ENCODE measurements around the gene SYT13.

SYT13 gene

DNA sequence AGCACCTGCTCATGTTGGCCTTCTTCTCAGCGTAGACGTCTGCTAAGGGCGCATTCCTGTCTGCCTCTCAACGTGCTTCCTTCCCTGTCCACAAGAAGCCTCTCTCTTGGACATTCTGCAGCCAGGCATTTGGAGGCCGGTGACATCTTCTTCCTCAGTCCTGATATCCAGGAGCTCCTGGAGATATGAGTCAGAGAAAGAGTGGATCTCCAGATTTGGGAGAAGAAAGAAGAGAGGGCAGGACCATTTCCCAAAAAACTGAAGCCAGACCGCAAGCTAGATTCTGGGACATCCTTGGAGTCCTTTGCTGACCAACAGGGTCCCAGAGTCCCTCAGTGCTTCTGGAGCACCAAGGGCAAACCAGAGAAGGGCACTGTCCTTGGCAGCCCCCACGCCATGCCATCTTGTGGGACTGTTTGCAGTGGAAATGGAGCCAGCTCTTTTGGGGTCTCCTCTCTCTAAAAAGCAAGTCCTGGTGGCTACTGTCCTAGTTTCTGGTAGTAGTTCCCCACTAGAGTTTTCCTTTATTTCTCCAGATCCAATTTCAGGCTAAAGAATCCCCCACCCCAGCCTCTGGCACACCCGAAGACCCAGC is 36.1 kb upstream of the SYT13 start:
- Histone ChIP-seq H3K4me1 (ENCODE audit: insufficient read depth, low read length) (no peaks in the 10 kb centered on the region), H2AFZ (ENCODE audit: low read depth, low read length) (no peak overlapping the region), H3K27me3 (ENCODE audit: insufficient read depth, low read length) (no peaks in the 10 kb centered on the region), H3K36me3 (ENCODE audit: insufficient read depth, low read length) (no peaks in the 10 kb centered on the region), H3K4me3 (ENCODE audit: low read length) (no peak overlapping the region), H3K9me3 (ENCODE audit: low read length) (no peaks in the 10 kb centered on the region)

DNA sequence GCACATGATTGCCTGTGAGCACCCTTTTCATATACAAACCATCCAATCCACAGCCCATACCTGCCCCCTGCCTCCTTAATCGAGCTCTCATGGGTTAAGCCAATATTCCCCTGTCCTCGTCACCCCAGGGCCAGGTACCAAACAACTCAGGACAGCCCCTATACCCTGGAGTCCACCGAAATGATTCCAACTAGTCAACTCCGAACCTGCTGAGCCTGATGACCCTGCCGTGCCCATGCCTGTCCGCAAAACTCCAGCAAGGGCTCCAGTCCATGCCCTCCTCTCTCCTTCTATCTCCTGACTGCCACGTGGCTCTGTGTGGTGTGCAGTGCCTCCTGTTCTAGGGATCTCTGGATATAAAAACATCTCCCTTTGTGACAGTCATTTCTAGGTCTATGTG is 35.5 kb upstream of the SYT13 start:
- H3K9me3 ChIP-seq (ENCODE audit: low read length) = no peaks in the 10 kb centered on the region
- no peaks in the 10 kb centered on the region for H3K4me1 ChIP-seq (ENCODE audit: insufficient read depth, low read length)
- H3K36me3 ChIP-seq (ENCODE audit: insufficient read depth, low read length) = no peaks in the 10 kb centered on the region
- no peaks in the 10 kb centered on the region for H3K27me3 ChIP-seq (ENCODE audit: insufficient read depth, low read length)
- H3K4me3 ChIP-seq (ENCODE audit: low read length) = no peak overlapping the region
- no peak overlapping the region for H2AFZ ChIP-seq (ENCODE audit: low read depth, low read length)

- H2AFZ ChIP-seq (ENCODE audit: low read depth, low read length) = no peak overlapping the region
- H3K36me3 ChIP-seq (ENCODE audit: insufficient read depth, low read length) = no peaks in the 10 kb centered on the region
- H3K4me3 ChIP-seq (ENCODE audit: low read length) = no peak overlapping the region
- no peaks in the 10 kb centered on the region for H3K27me3 ChIP-seq (ENCODE audit: insufficient read depth, low read length)
- H3K4me1 ChIP-seq (ENCODE audit: insufficient read depth, low read length) = no peaks in the 10 kb centered on the region
- no peaks in the 10 kb centered on the region for H3K9me3 ChIP-seq (ENCODE audit: low read length)
Measured at GRCh38 chr11:45321031-45321595, 35.0 kb upstream of the SYT13 start.

DNA sequence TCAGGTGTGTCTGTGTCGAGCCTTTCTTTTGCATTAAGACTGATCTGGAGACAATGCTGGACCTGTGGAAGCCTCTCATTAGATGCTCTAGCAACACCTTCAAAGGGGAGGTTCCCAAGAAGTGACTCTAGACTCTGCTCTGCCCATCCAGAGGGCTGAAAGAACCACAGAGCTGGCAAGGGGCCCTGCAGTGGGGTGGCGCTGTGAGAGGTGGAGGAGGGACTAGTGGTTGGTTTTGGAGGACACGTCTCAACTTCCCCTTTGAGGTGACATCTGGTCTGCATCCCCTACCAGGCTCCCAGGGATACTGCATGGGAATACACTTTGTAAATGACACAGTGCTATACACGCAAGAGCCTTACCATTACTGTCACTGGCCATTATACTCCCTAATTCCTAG is 34.2 kb upstream of the SYT13 start:
- Histone ChIP-seq H3K4me3 (ENCODE audit: low read length) (no peak overlapping the region), H3K27me3 (ENCODE audit: insufficient read depth, low read length) (no peaks in the 10 kb centered on the region), H2AFZ (ENCODE audit: low read depth, low read length) (no peak overlapping the region), H3K9me3 (ENCODE audit: low read length) (no peaks in the 10 kb centered on the region), H3K4me1 (ENCODE audit: insufficient read depth, low read length) (no peaks in the 10 kb centered on the region), H3K36me3 (ENCODE audit: insufficient read depth, low read length) (no peaks in the 10 kb centered on the region)

DNA sequence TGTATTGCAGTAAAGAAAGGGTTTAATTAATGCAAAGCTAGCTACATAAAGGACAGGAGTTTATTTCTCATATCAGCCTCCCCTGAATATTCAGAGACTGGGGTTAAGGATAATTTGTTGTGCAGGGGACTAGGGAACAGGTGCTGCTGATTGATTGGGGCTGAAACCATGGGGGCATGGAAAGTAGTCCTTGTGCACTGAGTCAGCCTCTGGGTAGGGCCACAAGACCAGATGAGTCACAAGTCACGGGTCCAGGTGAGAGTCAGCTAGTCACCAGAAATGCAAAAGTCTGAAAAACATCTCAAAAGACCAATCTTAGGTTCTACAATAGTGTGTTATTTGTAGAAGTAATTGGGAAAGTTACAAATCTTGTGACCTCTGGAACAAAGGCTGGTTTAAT is 32.9 kb upstream of the SYT13 start:
- peaks cover 1% of the 10 kb centered on the region for H3K27me3 ChIP-seq (ENCODE audit: insufficient read depth, low read length)
- H3K4me3 ChIP-seq (ENCODE audit: low read length) = no peak overlapping the region
- H2AFZ ChIP-seq (ENCODE audit: low read depth, low read length) = no peak overlapping the region
- H3K9me3 ChIP-seq (ENCODE audit: low read length) = no peaks in the 10 kb centered on the region
- no peaks in the 10 kb centered on the region for H3K4me1 ChIP-seq (ENCODE audit: insufficient read depth, low read length)
- no peaks in the 10 kb centered on the region for H3K36me3 ChIP-seq (ENCODE audit: insufficient read depth, low read length)

DNA sequence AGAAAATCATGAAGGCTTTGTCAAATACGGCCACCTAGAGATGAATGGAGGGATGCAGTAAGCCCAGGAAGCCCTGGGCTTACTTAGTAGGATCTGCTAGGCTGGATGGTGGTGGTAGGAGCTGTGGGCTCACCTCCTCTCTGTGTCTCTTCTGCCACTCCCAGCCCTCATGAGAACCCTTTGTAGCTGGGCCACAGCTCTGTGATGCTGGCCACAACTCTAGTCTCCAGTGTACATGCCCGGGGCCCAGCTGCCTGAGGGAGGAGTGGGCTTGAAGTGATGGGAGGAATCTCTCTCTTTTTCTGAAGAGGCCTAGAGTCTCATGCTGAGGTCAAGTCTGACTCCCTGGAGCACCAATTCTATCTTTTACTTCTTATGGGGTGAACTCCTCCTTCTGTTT is 32.4 kb upstream of the SYT13 start:
- H3K36me3 ChIP-seq (ENCODE audit: insufficient read depth, low read length) = no peaks in the 10 kb centered on the region
- peaks cover 4% of the 10 kb centered on the region for H3K27me3 ChIP-seq (ENCODE audit: insufficient read depth, low read length)
- H3K4me1 ChIP-seq (ENCODE audit: insufficient read depth, low read length) = no peaks in the 10 kb centered on the region
- no peak overlapping the region for H3K4me3 ChIP-seq (ENCODE audit: low read length)
- H2AFZ ChIP-seq (ENCODE audit: low read depth, low read length) = no peak overlapping the region
- no peaks in the 10 kb centered on the region for H3K9me3 ChIP-seq (ENCODE audit: low read length)

DNA sequence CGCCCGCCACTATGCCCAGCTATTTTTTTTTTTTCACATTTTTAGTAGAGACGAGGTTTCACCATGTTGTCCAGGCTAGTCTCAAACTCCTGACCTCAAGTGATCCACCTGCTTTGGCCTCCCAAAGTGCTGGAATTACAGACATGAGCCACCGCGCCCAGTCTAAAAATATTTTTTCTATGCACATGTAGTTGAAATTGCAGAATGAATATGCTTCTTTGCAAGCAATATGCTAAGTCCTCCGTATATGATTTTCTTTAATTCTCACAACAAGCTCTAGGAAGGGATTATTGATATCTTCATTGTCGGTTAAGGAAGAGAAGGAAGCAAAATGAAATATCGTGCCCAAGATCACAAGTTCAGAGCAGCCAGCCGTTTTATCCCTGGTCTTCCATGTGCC is 30.1 kb upstream of the SYT13 start:
- no peak overlapping the region for H2AFZ ChIP-seq (ENCODE audit: low read depth, low read length)
- H3K27me3 ChIP-seq (ENCODE audit: insufficient read depth, low read length) = peaks cover 9% of the 10 kb centered on the region
- H3K36me3 ChIP-seq (ENCODE audit: insufficient read depth, low read length) = no peaks in the 10 kb centered on the region
- no peak overlapping the region for H3K4me3 ChIP-seq (ENCODE audit: low read length)
- no peaks in the 10 kb centered on the region for H3K4me1 ChIP-seq (ENCODE audit: insufficient read depth, low read length)
- H3K9me3 ChIP-seq (ENCODE audit: low read length) = no peaks in the 10 kb centered on the region

DNA sequence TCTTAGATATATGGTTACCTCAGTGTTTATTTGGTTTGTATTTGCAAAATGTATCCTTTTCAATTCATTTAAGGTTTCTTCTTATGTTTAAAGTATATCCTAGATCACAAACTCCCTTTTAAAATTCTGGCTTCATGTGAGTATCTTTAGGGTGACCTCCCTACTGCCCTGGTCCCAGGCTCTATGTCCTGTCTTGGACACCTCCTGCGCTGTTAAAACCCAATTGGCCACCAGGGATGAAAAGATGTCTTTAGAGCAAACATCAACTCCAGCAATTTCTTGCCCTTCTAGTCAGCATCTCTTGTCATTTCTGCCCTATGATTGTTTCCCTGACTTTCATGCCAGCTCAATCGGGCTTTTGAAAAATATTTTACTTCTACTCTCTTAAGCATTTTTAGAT is 28.8 kb upstream of the SYT13 start:
- H2AFZ ChIP-seq (ENCODE audit: low read depth, low read length) = no peak overlapping the region
- peaks cover 9% of the 10 kb centered on the region for H3K27me3 ChIP-seq (ENCODE audit: insufficient read depth, low read length)
- H3K4me3 ChIP-seq (ENCODE audit: low read length) = no peak overlapping the region
- H3K36me3 ChIP-seq (ENCODE audit: insufficient read depth, low read length) = no peaks in the 10 kb centered on the region
- H3K9me3 ChIP-seq (ENCODE audit: low read length) = no peaks in the 10 kb centered on the region
- no peaks in the 10 kb centered on the region for H3K4me1 ChIP-seq (ENCODE audit: insufficient read depth, low read length)

DNA sequence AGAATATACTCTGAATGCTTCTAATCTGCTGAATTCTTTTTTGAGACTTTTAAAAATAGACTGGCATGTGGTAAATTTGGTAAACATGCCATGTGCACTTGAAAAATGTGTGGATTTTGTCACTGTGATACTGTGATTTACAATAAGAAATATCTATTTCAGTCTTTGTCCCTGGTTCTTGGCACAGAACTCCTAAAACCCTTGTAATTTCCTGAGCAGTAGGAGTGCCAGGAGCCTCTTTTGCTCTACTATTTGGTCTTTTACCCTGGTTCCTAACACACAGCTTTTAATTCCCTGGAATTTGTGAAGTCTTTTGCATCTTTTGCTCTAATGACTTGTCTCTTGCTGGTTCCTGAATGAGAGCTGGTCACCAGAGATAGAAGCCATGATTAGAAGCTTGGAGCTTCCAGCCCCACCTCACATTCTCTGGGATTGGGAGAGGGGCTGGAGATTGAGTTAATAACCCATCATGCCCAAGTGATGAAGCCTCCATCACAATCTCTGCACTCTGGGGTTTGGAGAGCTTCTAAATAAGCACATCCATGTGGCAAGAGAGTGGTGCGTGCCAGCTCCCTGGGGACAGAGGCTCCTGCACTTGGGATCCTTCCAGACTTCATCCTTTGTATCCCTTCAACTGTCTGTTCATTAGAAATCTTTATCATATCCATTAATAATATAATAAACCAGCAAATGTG is 27.2 kb upstream of the SYT13 start:
- Histone ChIP-seq H3K4me3 (ENCODE audit: low read length) (no peak overlapping the region), H3K4me1 (ENCODE audit: insufficient read depth, low read length) (no peaks in the 10 kb centered on the region), H3K9me3 (ENCODE audit: low read length) (no peaks in the 10 kb centered on the region), H3K36me3 (ENCODE audit: insufficient read depth, low read length) (no peaks in the 10 kb centered on the region), H2AFZ (ENCODE audit: low read depth, low read length) (no peak overlapping the region), H3K27me3 (ENCODE audit: insufficient read depth, low read length) (peaks cover 9% of the 10 kb centered on the region)

- H3K4me3 ChIP-seq (ENCODE audit: low read length) = no peak overlapping the region
- H2AFZ ChIP-seq (ENCODE audit: low read depth, low read length) = no peak overlapping the region
- H3K9me3 ChIP-seq (ENCODE audit: low read length) = no peaks in the 10 kb centered on the region
- no peaks in the 10 kb centered on the region for H3K36me3 ChIP-seq (ENCODE audit: insufficient read depth, low read length)
- H3K4me1 ChIP-seq (ENCODE audit: insufficient read depth, low read length) = no peaks in the 10 kb centered on the region
- peaks cover 35% of the 10 kb centered on the region for H3K27me3 ChIP-seq (ENCODE audit: insufficient read depth, low read length)
Measured at GRCh38 chr11:45305874-45306623, 19.9 kb upstream of the SYT13 start.

DNA sequence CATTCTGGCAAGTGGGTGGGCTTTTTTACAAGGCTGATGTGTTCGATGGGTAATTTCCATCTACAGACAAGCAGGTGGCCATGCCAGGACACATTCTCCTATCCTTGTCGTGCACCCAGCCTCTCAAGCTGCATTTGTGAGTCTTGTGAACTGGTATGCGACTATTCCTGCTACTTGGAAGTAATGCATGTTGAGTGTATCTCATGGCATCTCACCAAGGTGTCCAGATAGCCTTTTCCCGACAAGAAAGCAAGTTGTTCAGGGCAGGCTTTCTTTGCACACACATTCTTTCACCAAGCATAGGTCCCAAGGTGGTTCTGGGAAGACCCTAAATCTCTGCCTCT is 18.8 kb upstream of the SYT13 start:
- H2AFZ ChIP-seq (ENCODE audit: low read depth, low read length) = no peak overlapping the region
- peaks cover 35% of the 10 kb centered on the region for H3K27me3 ChIP-seq (ENCODE audit: insufficient read depth, low read length)
- H3K4me1 ChIP-seq (ENCODE audit: insufficient read depth, low read length) = no peaks in the 10 kb centered on the region

DNA sequence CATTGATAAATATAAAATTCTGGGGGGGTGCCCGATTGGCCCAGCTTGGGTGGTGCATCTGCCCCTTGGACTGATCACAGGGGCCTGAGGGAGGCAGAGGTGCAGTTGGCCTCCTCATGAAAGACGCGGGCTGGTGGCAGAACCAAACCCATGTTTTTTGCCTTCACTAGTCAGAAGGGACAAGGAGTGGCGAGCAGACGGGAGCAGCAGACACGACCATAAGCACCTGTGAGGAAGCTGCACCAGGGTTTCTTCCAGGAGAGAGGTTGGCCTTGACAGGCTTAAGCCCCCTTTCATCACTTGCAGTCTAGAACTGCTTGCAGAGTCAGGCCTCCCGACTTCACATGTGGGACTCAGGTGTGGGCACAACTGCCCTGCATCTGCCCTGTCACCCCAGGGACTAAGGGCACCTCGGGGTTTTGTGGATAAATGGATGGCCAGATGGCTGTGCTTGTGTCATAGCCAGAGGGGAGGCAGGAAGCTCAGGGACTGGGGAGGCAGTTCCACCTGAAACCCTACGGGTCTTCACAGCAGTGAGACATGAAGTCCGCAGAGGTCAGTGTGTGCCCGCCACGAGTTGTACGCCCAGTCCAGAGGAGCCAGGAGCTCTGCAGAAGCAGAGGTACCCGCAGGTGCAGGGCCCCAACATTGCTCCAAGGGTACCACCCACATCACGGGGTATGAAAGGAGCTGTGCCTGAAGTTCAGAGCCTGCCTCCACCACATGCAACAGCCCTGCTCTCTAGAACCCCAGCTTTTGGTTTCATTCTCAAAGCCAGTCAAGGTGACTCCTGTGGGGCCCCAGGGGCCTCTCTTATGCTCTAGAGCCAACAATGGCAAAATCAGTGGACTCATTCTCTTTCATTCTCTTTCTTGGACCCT is 18.2 kb upstream of the SYT13 start:
- no peak overlapping the region for H2AFZ ChIP-seq (ENCODE audit: low read depth, low read length)
- H3K4me3 ChIP-seq (ENCODE audit: low read length) = no peak overlapping the region
- H3K4me1 ChIP-seq (ENCODE audit: insufficient read depth, low read length) = no peaks in the 10 kb centered on the region
- H3K27me3 ChIP-seq (ENCODE audit: insufficient read depth, low read length) = peaks cover 35% of the 10 kb centered on the region
- H3K9me3 ChIP-seq (ENCODE audit: low read length) = no peaks in the 10 kb centered on the region
- no peaks in the 10 kb centered on the region for H3K36me3 ChIP-seq (ENCODE audit: insufficient read depth, low read length)

More for the DNA sequence above, 18.8 kb upstream of the SYT13 start:
- Histone ChIP-seq H3K9me3 (ENCODE audit: low read length) (no peaks in the 10 kb centered on the region), H3K36me3 (ENCODE audit: insufficient read depth, low read length) (no peaks in the 10 kb centered on the region), H3K4me3 (ENCODE audit: low read length) (no peak overlapping the region)

- Histone ChIP-seq H3K36me3 (ENCODE audit: insufficient read depth, low read length) (no peaks in the 10 kb centered on the region), H3K4me1 (ENCODE audit: insufficient read depth, low read length) (no peaks in the 10 kb centered on the region), H3K4me3 (ENCODE audit: low read length) (no peak overlapping the region), H3K27me3 (ENCODE audit: insufficient read depth, low read length) (peaks cover 35% of the 10 kb centered on the region), H2AFZ (ENCODE audit: low read depth, low read length) (no peak overlapping the region), H3K9me3 (ENCODE audit: low read length) (no peaks in the 10 kb centered on the region)
Measured at GRCh38 chr11:45303316-45303715, 17.2 kb upstream of the SYT13 start.
